H9 (cell line): Measurements from ENCODE around the gene STAMBPL1. TPM values are rescaled to one million over a fixed set of nuclear protein-coding genes. Genes with fewer than 3 reads are reported as not detected.

ENCODE experiments used
- DNase-seq: peaks from one replicate; pipeline ENCODE4 v3.0.0-alpha.2; 2017
- H2AFZ ChIP-seq: one replicate; pipeline ENCODE4 v1.6.1; 2013; ENCODE audit warnings: mild to moderate bottlenecking, low read length, control low read depth, moderate library complexity
- H2AK5ac ChIP-seq: 2 replicates; pipeline ENCODE4 v1.6.1; 2013; ENCODE audit warnings: low read length, control low read depth, mixed read lengths; ENCODE audit not compliant: insufficient read length
- H2BK120ac ChIP-seq: one replicate; pipeline ENCODE4 v1.6.1; 2013; ENCODE audit warnings: low read depth, mild to moderate bottlenecking, low read length, control low read depth, inconsistent platforms; ENCODE audit not compliant: poor library complexity, severe bottlenecking
- H2BK12ac ChIP-seq: 2 replicates; pipeline ENCODE4 v1.6.1; 2013; ENCODE audit warnings: low read length, control low read depth, mixed read lengths, low read depth; ENCODE audit not compliant: insufficient read length
- H2BK15ac ChIP-seq: 2 replicates; pipeline ENCODE4 v1.6.1; 2013; ENCODE audit warnings: low read depth, low read length, control low read depth
- H2BK20ac ChIP-seq: one replicate; pipeline ENCODE4 v1.6.1; 2013; ENCODE audit warnings: low read depth, mild to moderate bottlenecking, low read length, control low read depth, inconsistent platforms; ENCODE audit not compliant: poor library complexity, severe bottlenecking
- H2BK5ac ChIP-seq: 2 replicates; pipeline ENCODE4 v1.6.1; 2013; ENCODE audit warnings: low read length, control low read depth, mixed read lengths; ENCODE audit not compliant: insufficient read length
- H3K14ac ChIP-seq: 2 replicates; pipeline ENCODE4 v1.6.1; 2013; ENCODE audit warnings: low read length, control low read depth; ENCODE audit not compliant: insufficient read depth
- H3K18ac ChIP-seq: 2 replicates; pipeline ENCODE4 v1.6.1; 2013; ENCODE audit warnings: low read depth, mild to moderate bottlenecking, mixed read lengths, low read length, control low read depth; ENCODE audit not compliant: insufficient read length
- H3K23ac ChIP-seq: 2 replicates; pipeline ENCODE4 v1.6.1; 2013; ENCODE audit warnings: low read length, control low read depth, mixed read lengths, low read depth; ENCODE audit not compliant: insufficient read length
- H3K23me2 ChIP-seq: 2 replicates; pipeline ENCODE4 v1.6.1; 2013; ENCODE audit warnings: low read depth, mild to moderate bottlenecking, mixed read lengths, low read length, control low read depth; ENCODE audit not compliant: insufficient read length, poor library complexity, severe bottlenecking
- H3K27ac ChIP-seq: 2 replicates; pipeline ENCODE4 v1.5.1; 2013; ENCODE audit warnings: low read length, control low read depth, mixed read lengths, low read depth; ENCODE audit not compliant: insufficient read length
- H3K27me3 ChIP-seq: 2 replicates; pipeline ENCODE4 v1.6.1; 2013; ENCODE audit warnings: low read length, control low read depth, inconsistent platforms; ENCODE audit not compliant: insufficient read depth
- H3K4ac ChIP-seq: 2 replicates; pipeline ENCODE4 v1.6.1; 2013; ENCODE audit warnings: low read depth, mild to moderate bottlenecking, control low read depth, inconsistent platforms, low read length, moderate library complexity
- H3K4me1 ChIP-seq: 2 replicates; pipeline ENCODE4 v1.6.1; 2013; ENCODE audit warnings: low read length, control low read depth, inconsistent platforms; ENCODE audit not compliant: insufficient read depth
- H3K4me2 ChIP-seq: 2 replicates; pipeline ENCODE4 v1.6.1; 2013; ENCODE audit warnings: low read length, control low read depth, mixed read lengths; ENCODE audit not compliant: insufficient read length, insufficient read depth
- H3K56ac ChIP-seq: 2 replicates; pipeline ENCODE4 v1.6.1; 2013; ENCODE audit warnings: low read depth, mild to moderate bottlenecking, mixed read lengths, low read length, control low read depth; ENCODE audit not compliant: insufficient read length
- H3K79me1 ChIP-seq: 2 replicates; pipeline ENCODE4 v1.6.1; 2013; ENCODE audit warnings: low read depth, mild to moderate bottlenecking, moderate library complexity, low read length, control low read depth, inconsistent platforms; ENCODE audit not compliant: insufficient read depth, poor library complexity, severe bottlenecking
- H3K79me2 ChIP-seq: 2 replicates; pipeline ENCODE4 v1.6.1; 2013; ENCODE audit warnings: low read length, control low read depth, inconsistent platforms; ENCODE audit not compliant: insufficient read depth
- H3K9ac ChIP-seq: 2 replicates; pipeline ENCODE4 v1.6.1; 2013; ENCODE audit warnings: low read length, control low read depth, mixed read lengths; ENCODE audit not compliant: insufficient read length; ENCODE audit errors: extremely low read depth
- H3K9me3 ChIP-seq: one replicate; pipeline ENCODE4 v1.6.1; 2013; ENCODE audit warnings: low read depth, low read length, inconsistent platforms; ENCODE audit not compliant: control insufficient read depth
- H3T11ph ChIP-seq: one replicate; pipeline ENCODE4 v1.6.1; 2013; ENCODE audit warnings: mild to moderate bottlenecking, low read length, control low read depth, inconsistent platforms
- H4K20me1 ChIP-seq: one replicate; pipeline ENCODE4 v1.6.1; 2013; ENCODE audit not compliant: control insufficient read depth, insufficient read length, insufficient read depth
- H4K5ac ChIP-seq: 2 replicates; pipeline ENCODE4 v1.6.1; 2013; ENCODE audit warnings: low read depth, mild to moderate bottlenecking, mixed read lengths, low read length, control low read depth; ENCODE audit not compliant: insufficient read length
- H4K8ac ChIP-seq: replicated peaks from 2 replicates; pipeline ENCODE4 v1.6.1; 2013; ENCODE audit warnings: low read length, control low read depth, mixed read lengths, low read depth; ENCODE audit not compliant: insufficient read length
- H4K91ac ChIP-seq: 2 replicates; pipeline ENCODE4 v1.6.1; 2013; ENCODE audit warnings: low read depth, mild to moderate bottlenecking, moderate library complexity, mixed read lengths, low read length, control low read depth; ENCODE audit not compliant: insufficient read length
- H3K27ac Mint-ChIP-seq, 3 experiments: 2 replicates in 2 of 3; 3 replicates in 1 of 3; pipeline ENCODE4 v1.8.0; 2020 to 2021; ENCODE audit warnings: mixed read lengths in 3 of 3, mild to moderate bottlenecking in 1 of 3, moderate library complexity in 1 of 3
- H3K27me3 Mint-ChIP-seq: 2 replicates; pipeline ENCODE4 v1.8.0; 2021; ENCODE audit warnings: low read depth, mild to moderate bottlenecking, moderate library complexity, mixed read lengths
- H3K36me3 Mint-ChIP-seq, 3 experiments: 2 replicates in 2 of 3; 3 replicates in 1 of 3; pipeline ENCODE4 v1.8.0; 2020 to 2021; ENCODE audit warnings: low read depth in 3 of 3, mixed read lengths in 3 of 3; ENCODE audit not compliant: insufficient read depth in 1 of 3
- H3K4me1 Mint-ChIP-seq, 2 experiments: 2 replicates each; pipeline ENCODE4 v1.8.0; 2020; ENCODE audit warnings: mixed read lengths in 2 of 2
- H3K4me3 Mint-ChIP-seq, 2 experiments: 2 replicates in 1 of 2; 3 replicates in 1 of 2; pipeline ENCODE4 v1.8.0; 2020 to 2021; ENCODE audit warnings: mild to moderate bottlenecking in 2 of 2, mixed read lengths in 2 of 2, moderate library complexity in 1 of 2
- H3K9me3 Mint-ChIP-seq, 2 experiments: 2 replicates in 1 of 2; 3 replicates in 1 of 2; pipeline ENCODE4 v1.8.0; 2020; ENCODE audit warnings: mild to moderate bottlenecking in 2 of 2, mixed read lengths in 2 of 2, moderate library complexity in 1 of 2
- WGBS: extraction: QIAGEN DNeasy Blood & Tissue Kit; methylation state at CpG from one replicate; pipeline ENCODE4 v1.1.7; 2013; ENCODE audit warnings: missing lambda C conversion rate, low lambda C conversion rate, mixed read lengths; ENCODE audit not compliant: insufficient read length; ENCODE audit errors: extremely low coverage; 5-methylcytosine and 5-hydroxymethylcytosine counted together
- total RNA-seq: library from RNA; stranded (reverse); gene quantifications from 2 replicates; pipeline ENCODE4 v1.2.1, GENCODE V29; 2021
- TF ChIP-seq, protein P1 (sequence below): fragments of 200-600 bp; sonication (generic); conservative IDR thresholded peaks from 3 replicates; pipeline ENCODE4 v1.8.0; 2021; ENCODE audit warnings: antibody characterized with exemption, mild to moderate bottlenecking

Gene STAMBPL1
- total RNA-seq, 1 experiment from 2014 or later = 3.2 TPM

- WGBS = no CpG with 5 or more reads among the region's 1 CpG
- H3K23ac ChIP-seq = no peak overlapping the region
- TF ChIP-seq, protein P1, sequence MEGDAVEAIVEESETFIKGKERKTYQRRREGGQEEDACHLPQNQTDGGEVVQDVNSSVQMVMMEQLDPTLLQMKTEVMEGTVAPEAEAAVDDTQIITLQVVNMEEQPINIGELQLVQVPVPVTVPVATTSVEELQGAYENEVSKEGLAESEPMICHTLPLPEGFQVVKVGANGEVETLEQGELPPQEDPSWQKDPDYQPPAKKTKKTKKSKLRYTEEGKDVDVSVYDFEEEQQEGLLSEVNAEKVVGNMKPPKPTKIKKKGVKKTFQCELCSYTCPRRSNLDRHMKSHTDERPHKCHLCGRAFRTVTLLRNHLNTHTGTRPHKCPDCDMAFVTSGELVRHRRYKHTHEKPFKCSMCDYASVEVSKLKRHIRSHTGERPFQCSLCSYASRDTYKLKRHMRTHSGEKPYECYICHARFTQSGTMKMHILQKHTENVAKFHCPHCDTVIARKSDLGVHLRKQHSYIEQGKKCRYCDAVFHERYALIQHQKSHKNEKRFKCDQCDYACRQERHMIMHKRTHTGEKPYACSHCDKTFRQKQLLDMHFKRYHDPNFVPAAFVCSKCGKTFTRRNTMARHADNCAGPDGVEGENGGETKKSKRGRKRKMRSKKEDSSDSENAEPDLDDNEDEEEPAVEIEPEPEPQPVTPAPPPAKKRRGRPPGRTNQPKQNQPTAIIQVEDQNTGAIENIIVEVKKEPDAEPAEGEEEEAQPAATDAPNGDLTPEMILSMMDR = no peak
- H2BK15ac ChIP-seq = no peak overlapping the region
- no peaks in the 10 kb centered on the region for H3K23me2 ChIP-seq
- Mint-ChIP-seq H3K36me3 (peaks cover 0 to 6% (median 3%) of the 10 kb centered on the region in 3 experiments; a peak in 3 of 7 replicates), H3K27ac (no peak overlapping the region), H3K4me1 (peaks cover 10 to 13% of the 10 kb centered on the region in 2 experiments), H3K4me3 (no peak overlapping the region), H3K9me3 (no peaks in the 10 kb centered on the region), H3K27me3 (no peaks in the 10 kb centered on the region)
- no peak overlapping the region for H2AFZ ChIP-seq
- H2BK120ac ChIP-seq = no peak overlapping the region
- H2AK5ac ChIP-seq = no peak overlapping the region
- no peak overlapping the region for H2BK5ac ChIP-seq
- H4K91ac ChIP-seq = no peak overlapping the region
- no peak overlapping the region for H3K14ac ChIP-seq
- H4K20me1 ChIP-seq = no peaks in the 10 kb centered on the region
- DNase-seq = no peak
- H3K4ac ChIP-seq = no peak overlapping the region
- no peaks in the 10 kb centered on the region for H3K27me3 ChIP-seq
- no peak overlapping the region for H2BK20ac ChIP-seq
- H3K79me2 ChIP-seq = no peaks in the 10 kb centered on the region
- H3K4me1 ChIP-seq = peaks cover 3% of the 10 kb centered on the region; the same call in 1 of the 2 replicates
- H3T11ph ChIP-seq = no peak overlapping the region
- H3K9ac ChIP-seq = no peak overlapping the region
- no peak overlapping the region for H3K4me2 ChIP-seq
- H4K8ac ChIP-seq = no peak overlapping the region
- H4K5ac ChIP-seq = no peak overlapping the region
- H3K18ac ChIP-seq = no peak overlapping the region
- H3K79me1 ChIP-seq = no peaks in the 10 kb centered on the region
- no peak overlapping the region for H3K27ac ChIP-seq
- no peak overlapping the region for H2BK12ac ChIP-seq
- H3K56ac ChIP-seq = no peak overlapping the region
- no peaks in the 10 kb centered on the region for H3K9me3 ChIP-seq
Measured at GRCh38 chr10:88901206-88901983, 21.4 kb downstream of the STAMBPL1 start.
